Skin of body (tissue), 2 donors: ENCODE results near the gene CYP4F2. TPM values are rescaled to one million over a fixed set of nuclear protein-coding genes. Genes with fewer than 3 reads are reported as not detected.
"Not testable (repeated sequence)": the region's sequence is repeated elsewhere in the genome, so short reads cannot be mapped to it uniquely, and the experiment has no call there.

ENCODE experiments used
- DNase-seq: peaks from one replicate; lab custom pipeline; 2025; lab: John Stamatoyannopoulos, UW
- total RNA-seq: library from RNA; depleted of rRNA; stranded (reverse); fragments of >200 nt; gene quantifications from one replicate; pipeline ENCODE4 v1.2.3, GENCODE V29; 2014

Gene CYP4F2
- total RNA-seq, result 0.89 TPM

GRCh38 chr19:15897738-15898276 is at the start of gene CYP4F2:
TSS of gene CYP4F2 (minus strand) at chr19:15898074. CDS start at chr19:15897611, 463 bp downstream.
- DNase-seq, result no peak

GRCh38 chr19:15945301-15945700 is 47.4 kb upstream of the CYP4F2 start:
- DNase-seq, result no peak

- DNase-seq, result no peak
Measured at GRCh38 chr19:15944401-15944800, 46.5 kb upstream of the CYP4F2 start.

GRCh38 chr19:15937771-15938170 is 39.9 kb upstream of the CYP4F2 start:
- DNase-seq, result no peak

- DNase-seq, result no peak
Measured at GRCh38 chr19:15936950-15937349, 39.1 kb upstream of the CYP4F2 start.

GRCh38 chr19:15936173-15936572 is 38.3 kb upstream of the CYP4F2 start:
- DNase-seq, result no peak

GRCh38 chr19:15935167-15935702 is 37.4 kb upstream of the CYP4F2 start:
- no peak for DNase-seq

GRCh38 chr19:15934332-15935078 is 36.6 kb upstream of the CYP4F2 start, which contains the start of gene CYP4F11:
TSS of gene CYP4F11 (minus strand) at chr19:15934529. CDS start at chr19:15934408, 121 bp downstream.
- DNase-seq, result no peak

GRCh38 chr19:15933761-15934331 is 36.0 kb upstream of the CYP4F2 start:
- not testable (repeated sequence) for DNase-seq

GRCh38 chr19:15928321-15928720 is 30.4 kb upstream of the CYP4F2 start:
- no peak for DNase-seq

GRCh38 chr19:15926484-15926883 is 28.6 kb upstream of the CYP4F2 start:
- no peak for DNase-seq

- DNase-seq, result no peak
Measured at GRCh38 chr19:15923702-15924101, 25.8 kb upstream of the CYP4F2 start.

- DNase-seq, result no peak
Measured at GRCh38 chr19:15922021-15922420, 24.1 kb upstream of the CYP4F2 start.

GRCh38 chr19:15919243-15919642 is 21.4 kb upstream of the CYP4F2 start:
- no peak for DNase-seq

- no peak for DNase-seq
Measured at GRCh38 chr19:15915109-15915508, 17.2 kb upstream of the CYP4F2 start.

- DNase-seq, result no peak
Measured at GRCh38 chr19:15913830-15914229, 16.0 kb upstream of the CYP4F2 start.

GRCh38 chr19:15913384-15913783 is 15.5 kb upstream of the CYP4F2 start:
- no peak for DNase-seq

GRCh38 chr19:15911599-15912235 is 13.8 kb upstream of the CYP4F2 start:
- DNase-seq, result no peak

GRCh38 chr19:15905026-15905425 is 7.2 kb upstream of the CYP4F2 start:
- no peak for DNase-seq

- not testable (repeated sequence) for DNase-seq
Measured at GRCh38 chr19:15902898-15903297, 5.0 kb upstream of the CYP4F2 start.

- no peak for DNase-seq
Measured at GRCh38 chr19:15902254-15902653, 4.4 kb upstream of the CYP4F2 start.

GRCh38 chr19:15900504-15900903 is 2.6 kb upstream of the CYP4F2 start:
- DNase-seq, result no peak
